Mammary epithelial cell (primary cell): Measurements from ENCODE around the gene SLC25A25.

Experiments used
- CTCF ChIP-seq, 2 donors: IDR thresholded peaks in 1 of 2; conservative IDR thresholded peaks in 1 of 2; 2 replicates each; pipeline ENCODE4 v1.5.1; 2011 to 2012; ENCODE audit warnings: inconsistent platforms in 2 of 2, low read length in 2 of 2, mild to moderate bottlenecking in 2 of 2, control low read depth in 1 of 2, low read depth in 1 of 2; ENCODE audit not compliant: insufficient read depth in 1 of 2; ENCODE audit errors: extremely low read depth in 1 of 2
- EZH2 ChIP-seq: IDR thresholded peaks from 2 replicates; pipeline ENCODE4 v1.6.1; 2012; ENCODE audit warnings: low read length, inconsistent platforms, borderline replicate concordance

- TF ChIP-seq CTCF (conservative IDR thresholded peaks at IDR 0.05 in 1 of 2, IDR thresholded peaks at IDR 0.05 in 1 of 2; ENCODE audit: extremely low read depth in 1 of 2, insufficient read depth in 1 of 2, low read depth in 1 of 2, low read length in 2 of 2), result no peak
- no peak for TF ChIP-seq EZH2
Measured at GRCh38 chr9:128033609-128034008, 34.4 kb upstream of the SLC25A25 start.
